Neural cell (in vitro differentiated cells): ENCODE results near the gene NNT. TPM values are rescaled to one million over a fixed set of nuclear protein-coding genes. Genes with fewer than 3 reads are reported as not detected.
A peak's percentile ranks its signal among the peaks of the same experiment; 100 is the strongest.

ENCODE experiments used
- H2AFZ ChIP-seq: fragments of 200-600, 300-800 bp; sonication (generic), shearing (Covaris generic); 2 replicates; pipeline ENCODE4 v1.6.0; 2014; ENCODE audit warnings: low read depth, mild to moderate bottlenecking, antibody characterized with exemption, low read length, moderate library complexity
- H3F3A ChIP-seq: fragments of 200-600 bp; shearing (Covaris generic); 2 replicates; pipeline ENCODE4 v1.6.1; 2016; ENCODE audit warnings: mild to moderate bottlenecking, moderate library complexity, mixed read lengths, antibody characterized with exemption, low read length; ENCODE audit not compliant: insufficient read depth, poor library complexity, severe bottlenecking
- H3K27ac ChIP-seq: fragments of 200-600, 300-800 bp; sonication (generic), shearing (Covaris generic); 2 replicates; pipeline ENCODE4 v1.5.1; 2014; ENCODE audit warnings: mild to moderate bottlenecking, low read length, moderate library complexity
- H3K27me3 ChIP-seq: fragments of 300-800, 200-600 bp; sonication (generic), shearing (Covaris generic); 2 replicates; pipeline ENCODE4 v1.6.0; 2014; ENCODE audit warnings: mild to moderate bottlenecking, low read depth, low read length, moderate library complexity; ENCODE audit not compliant: insufficient read depth
- H3K36me3 ChIP-seq: fragments of 300-800, 200-600 bp; sonication (generic), shearing (Covaris generic); 2 replicates; pipeline ENCODE4 v1.5.1; 2014; ENCODE audit warnings: mild to moderate bottlenecking, antibody characterized with exemption, low read length, moderate library complexity; ENCODE audit not compliant: insufficient read depth
- H3K4me2 ChIP-seq: fragments of 300-800, 200-600 bp; sonication (generic), shearing (Covaris generic); 2 replicates; pipeline ENCODE4 v1.6.0; 2014; ENCODE audit warnings: mild to moderate bottlenecking, low read length
- H3K4me3 ChIP-seq: fragments of 300-800, 200-600 bp; sonication (generic), shearing (Covaris generic); 2 replicates; pipeline ENCODE4 v1.5.1; 2014; ENCODE audit warnings: mild to moderate bottlenecking, low read length, moderate library complexity
- H3K79me2 ChIP-seq: fragments of 200-600 bp; shearing (Covaris generic); replicated peaks from 2 replicates; pipeline ENCODE4 v1.6.0; 2014; ENCODE audit warnings: mild to moderate bottlenecking, low read length, moderate library complexity; ENCODE audit not compliant: insufficient read depth
- H3K9ac ChIP-seq: fragments of 300-800, 200-600 bp; sonication (generic), shearing (Covaris generic); 2 replicates; pipeline ENCODE4 v1.6.1; 2016; ENCODE audit warnings: mild to moderate bottlenecking, low read length, mixed read lengths
- H3K9me2 ChIP-seq: fragments of 200-600 bp; shearing (Covaris generic); 2 replicates; pipeline ENCODE4 v1.6.1; 2016; ENCODE audit warnings: mild to moderate bottlenecking, low read length, mixed read lengths; ENCODE audit not compliant: insufficient read depth
- H3K9me3 ChIP-seq: fragments of 200-600, 300-800 bp; sonication (generic), shearing (Covaris generic); 2 replicates; pipeline ENCODE4 v1.6.1; 2016; ENCODE audit warnings: mild to moderate bottlenecking, mixed run types, low read length, moderate library complexity, mixed read lengths
- H4K20me1 ChIP-seq: fragments of 200-600 bp; shearing (Covaris generic); 2 replicates; pipeline ENCODE4 v1.6.1; 2016; ENCODE audit warnings: mild to moderate bottlenecking, mixed run types; ENCODE audit not compliant: insufficient read depth
- EP300 ChIP-seq: fragments of 450-650 bp; conservative IDR thresholded peaks from 2 replicates; pipeline ENCODE4 v1.6.1; 2014; ENCODE audit warnings: antibody characterized with exemption, mild to moderate bottlenecking, moderate library complexity; ENCODE audit not compliant: poor library complexity, severe bottlenecking
- EZH2 ChIP-seq: fragments of 200-600, 300-800 bp; shearing (Covaris generic), sonication (generic); IDR thresholded peaks from 2 replicates; pipeline ENCODE4 v1.6.1; 2014; ENCODE audit warnings: antibody characterized with exemption, low read length, borderline replicate concordance, mild to moderate bottlenecking; ENCODE audit not compliant: insufficient read depth, poor library complexity, severe bottlenecking
- MXI1 ChIP-seq: fragments of 450-650 bp; conservative IDR thresholded peaks from 2 replicates; pipeline ENCODE4 v1.6.1; 2014; ENCODE audit warnings: antibody characterized with exemption, mild to moderate bottlenecking; ENCODE audit not compliant: poor library complexity, severe bottlenecking
- POLR2AphosphoS5 ChIP-seq: IDR thresholded peaks from 2 replicates; pipeline ENCODE4 v1.6.1; 2012
- RAD21 ChIP-seq: fragments of 450-650 bp; conservative IDR thresholded peaks from 2 replicates; pipeline ENCODE4 v1.6.1; 2014; ENCODE audit warnings: antibody characterized with exemption, mild to moderate bottlenecking, moderate library complexity
- SMC3 ChIP-seq: fragments of 450-650 bp; conservative IDR thresholded peaks from 2 replicates; pipeline ENCODE4 v1.6.1; 2014; ENCODE audit warnings: antibody characterized with exemption, mild to moderate bottlenecking, moderate library complexity; ENCODE audit not compliant: poor library complexity
- TAF1 ChIP-seq: IDR thresholded peaks from 2 replicates; pipeline ENCODE4 v1.6.1; 2012; ENCODE audit warnings: low read depth
- polyA plus RNA-seq: library from polyadenylated mRNA; depleted of rRNA; stranded (reverse); fragments of >200 nt; gene quantifications from 2 replicates; pipeline ENCODE4 v1.2.3, GENCODE V29; 2014
- TF ChIP-seq, protein P1 (sequence below): fragments of 450-650 bp; IDR thresholded peaks from 2 replicates; pipeline ENCODE4 v1.5.1; 2014; ENCODE audit warnings: antibody characterized with exemption, mild to moderate bottlenecking, moderate library complexity; ENCODE audit not compliant: poor library complexity, severe bottlenecking
- TF ChIP-seq, protein P2 (sequence below): IDR thresholded peaks from 2 replicates; pipeline ENCODE4 v1.6.1; 2012; ENCODE audit warnings: borderline replicate concordance

The NNT gene
- polyA plus RNA-seq, 1 donor from 2014 or later = 120 TPM

DNA sequence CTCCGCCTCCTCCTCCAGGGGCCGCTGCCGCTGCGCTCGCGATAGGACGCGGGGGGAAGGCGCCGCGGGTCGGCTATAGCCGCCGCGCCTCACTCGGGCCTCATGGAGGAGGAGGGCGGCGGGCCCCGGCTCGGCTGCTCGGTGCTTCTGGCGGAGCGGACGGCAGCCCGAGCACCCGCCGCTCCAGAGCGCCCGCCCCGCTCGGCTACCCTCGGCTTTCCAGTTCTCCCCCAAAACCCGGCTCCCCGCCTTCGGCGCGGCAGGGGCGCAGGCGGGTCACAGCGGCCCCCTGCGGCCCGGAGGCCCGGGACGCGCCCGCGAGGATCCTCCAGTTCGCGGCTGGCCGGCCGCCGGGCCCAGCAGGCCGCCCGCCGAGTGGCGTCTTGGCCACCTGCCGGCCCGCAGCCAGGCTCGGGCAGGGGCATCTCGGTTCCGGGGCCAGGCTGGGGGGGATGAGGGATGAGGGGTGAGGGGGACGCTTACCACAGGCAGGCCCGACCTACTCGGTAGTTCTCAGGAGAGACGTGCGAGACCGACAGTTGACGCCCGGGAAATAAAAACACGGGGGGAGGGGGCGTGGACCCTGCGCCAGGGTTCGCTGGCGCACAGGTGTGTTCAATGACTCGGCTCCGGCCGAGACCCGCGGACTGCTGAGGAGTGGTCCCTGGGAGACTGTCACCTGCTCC is 46.0 kb upstream of the NNT start, which contains the start of gene PAIP1:
PAIP1 (minus strand) TSS at position 221 of the 686 bp plus-strand sequence. CDS start 231 bp downstream, outside the sequence.
- H3K79me2 ChIP-seq = peaks cover 43% of the 10 kb centered on the region
- H3K9ac ChIP-seq = peak within 1 kb of the TSS; percentile 98
- TF ChIP-seq POLR2AphosphoS5 (peak; percentile 60), MXI1 (no peak), SMC3 (peak; percentile 23), EP300 (peak; percentile 34)
- TF ChIP-seq, protein P1, sequence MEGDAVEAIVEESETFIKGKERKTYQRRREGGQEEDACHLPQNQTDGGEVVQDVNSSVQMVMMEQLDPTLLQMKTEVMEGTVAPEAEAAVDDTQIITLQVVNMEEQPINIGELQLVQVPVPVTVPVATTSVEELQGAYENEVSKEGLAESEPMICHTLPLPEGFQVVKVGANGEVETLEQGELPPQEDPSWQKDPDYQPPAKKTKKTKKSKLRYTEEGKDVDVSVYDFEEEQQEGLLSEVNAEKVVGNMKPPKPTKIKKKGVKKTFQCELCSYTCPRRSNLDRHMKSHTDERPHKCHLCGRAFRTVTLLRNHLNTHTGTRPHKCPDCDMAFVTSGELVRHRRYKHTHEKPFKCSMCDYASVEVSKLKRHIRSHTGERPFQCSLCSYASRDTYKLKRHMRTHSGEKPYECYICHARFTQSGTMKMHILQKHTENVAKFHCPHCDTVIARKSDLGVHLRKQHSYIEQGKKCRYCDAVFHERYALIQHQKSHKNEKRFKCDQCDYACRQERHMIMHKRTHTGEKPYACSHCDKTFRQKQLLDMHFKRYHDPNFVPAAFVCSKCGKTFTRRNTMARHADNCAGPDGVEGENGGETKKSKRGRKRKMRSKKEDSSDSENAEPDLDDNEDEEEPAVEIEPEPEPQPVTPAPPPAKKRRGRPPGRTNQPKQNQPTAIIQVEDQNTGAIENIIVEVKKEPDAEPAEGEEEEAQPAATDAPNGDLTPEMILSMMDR = peak; percentile 82
- no peaks in the 10 kb centered on the region for H3K9me3 ChIP-seq
- H3K9me2 ChIP-seq = no peaks in the 10 kb centered on the region
- H3K4me3 ChIP-seq = peak within 1 kb of the TSS; percentile 86
- no peaks in the 10 kb centered on the region for H4K20me1 ChIP-seq
- H2AFZ ChIP-seq = peak within 1 kb of the TSS; percentile 98
- H3K27ac ChIP-seq = peak within 1 kb of the TSS; percentile 98
- no peaks in the 10 kb centered on the region for H3K27me3 ChIP-seq
- peak within 1 kb of the TSS; percentile 100 for H3K4me2 ChIP-seq
- peaks cover 4% of the 10 kb centered on the region for H3F3A ChIP-seq
- peaks cover 14% of the 10 kb centered on the region for H3K36me3 ChIP-seq

DNA sequence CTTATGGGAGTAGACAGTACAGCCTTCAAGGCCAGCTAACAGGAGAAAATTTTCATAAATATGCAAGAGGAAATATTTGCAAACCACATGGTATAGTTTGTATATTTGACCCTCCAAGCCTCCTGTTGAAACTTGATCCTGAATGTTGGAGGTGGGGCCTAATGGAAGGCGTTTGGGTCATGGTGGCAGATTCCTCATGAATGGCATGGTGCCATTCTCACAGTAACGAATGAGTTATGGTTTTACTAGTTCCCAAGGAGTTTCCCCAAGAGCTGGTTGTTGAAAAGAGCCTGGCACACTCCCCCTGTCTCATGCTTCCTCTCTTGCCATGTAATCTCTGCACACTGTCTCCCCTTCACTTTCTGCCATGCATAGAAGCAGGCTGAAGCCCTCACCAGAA is 42.9 kb upstream of the NNT start:
- H3F3A ChIP-seq = peaks cover 4% of the 10 kb centered on the region
- H3K4me3 ChIP-seq = no peak overlapping the region
- TF ChIP-seq, protein P2, sequence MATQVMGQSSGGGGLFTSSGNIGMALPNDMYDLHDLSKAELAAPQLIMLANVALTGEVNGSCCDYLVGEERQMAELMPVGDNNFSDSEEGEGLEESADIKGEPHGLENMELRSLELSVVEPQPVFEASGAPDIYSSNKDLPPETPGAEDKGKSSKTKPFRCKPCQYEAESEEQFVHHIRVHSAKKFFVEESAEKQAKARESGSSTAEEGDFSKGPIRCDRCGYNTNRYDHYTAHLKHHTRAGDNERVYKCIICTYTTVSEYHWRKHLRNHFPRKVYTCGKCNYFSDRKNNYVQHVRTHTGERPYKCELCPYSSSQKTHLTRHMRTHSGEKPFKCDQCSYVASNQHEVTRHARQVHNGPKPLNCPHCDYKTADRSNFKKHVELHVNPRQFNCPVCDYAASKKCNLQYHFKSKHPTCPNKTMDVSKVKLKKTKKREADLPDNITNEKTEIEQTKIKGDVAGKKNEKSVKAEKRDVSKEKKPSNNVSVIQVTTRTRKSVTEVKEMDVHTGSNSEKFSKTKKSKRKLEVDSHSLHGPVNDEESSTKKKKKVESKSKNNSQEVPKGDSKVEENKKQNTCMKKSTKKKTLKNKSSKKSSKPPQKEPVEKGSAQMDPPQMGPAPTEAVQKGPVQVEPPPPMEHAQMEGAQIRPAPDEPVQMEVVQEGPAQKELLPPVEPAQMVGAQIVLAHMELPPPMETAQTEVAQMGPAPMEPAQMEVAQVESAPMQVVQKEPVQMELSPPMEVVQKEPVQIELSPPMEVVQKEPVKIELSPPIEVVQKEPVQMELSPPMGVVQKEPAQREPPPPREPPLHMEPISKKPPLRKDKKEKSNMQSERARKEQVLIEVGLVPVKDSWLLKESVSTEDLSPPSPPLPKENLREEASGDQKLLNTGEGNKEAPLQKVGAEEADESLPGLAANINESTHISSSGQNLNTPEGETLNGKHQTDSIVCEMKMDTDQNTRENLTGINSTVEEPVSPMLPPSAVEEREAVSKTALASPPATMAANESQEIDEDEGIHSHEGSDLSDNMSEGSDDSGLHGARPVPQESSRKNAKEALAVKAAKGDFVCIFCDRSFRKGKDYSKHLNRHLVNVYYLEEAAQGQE = no peak
- no peak for TF ChIP-seq MXI1
- no peak for TF ChIP-seq POLR2AphosphoS5
- no peak for TF ChIP-seq SMC3
- TF ChIP-seq EZH2 = no peak
- TF ChIP-seq EP300 = no peak
- no peak for TF ChIP-seq TAF1
- TF ChIP-seq, protein P1 = no peak
- no peak for TF ChIP-seq RAD21
- no peaks in the 10 kb centered on the region for H3K9me3 ChIP-seq
- no peak overlapping the region for H2AFZ ChIP-seq
- no peak overlapping the region for H3K27ac ChIP-seq
- H3K9ac ChIP-seq = no peak overlapping the region
- H3K36me3 ChIP-seq = peaks cover 3% of the 10 kb centered on the region
- no peaks in the 10 kb centered on the region for H4K20me1 ChIP-seq
- H3K4me2 ChIP-seq = no peak overlapping the region
- no peaks in the 10 kb centered on the region for H3K9me2 ChIP-seq
- peaks cover 11% of the 10 kb centered on the region for H3K79me2 ChIP-seq
- no peaks in the 10 kb centered on the region for H3K27me3 ChIP-seq
